Fibroblast of lung (primary cell): ENCODE data around the gene SH2D2A. TPM values are rescaled to one million over a fixed set of nuclear protein-coding genes. Genes with fewer than 3 reads are reported as not detected.

Experiments used
- DNase-seq, 2 donors: peaks; one replicate each; pipeline versions ENCODE4 v3.0.0 to v3.0.0-alpha.2; 2010; ENCODE audit warnings: low read depth in 2 of 2
- H2AFZ ChIP-seq: 2 replicates; pipeline ENCODE4 v1.5.1; 2012; ENCODE audit warnings: low read length, control low read depth, inconsistent platforms
- H3K27ac ChIP-seq: 2 replicates; pipeline ENCODE4 v1.5.1; 2011; ENCODE audit warnings: low read length, control low read depth; ENCODE audit not compliant: insufficient read depth
- H3K27me3 ChIP-seq: 2 replicates; pipeline ENCODE4 v1.5.1; 2011; ENCODE audit warnings: mild to moderate bottlenecking, low read length; ENCODE audit not compliant: control insufficient read depth, insufficient read depth
- H3K36me3 ChIP-seq: 2 replicates; pipeline ENCODE4 v1.5.1; 2011; ENCODE audit warnings: low read length; ENCODE audit not compliant: control insufficient read depth, insufficient read depth
- H3K4me1 ChIP-seq: 2 replicates; pipeline ENCODE4 v1.5.1; 2011; ENCODE audit warnings: low read length; ENCODE audit not compliant: control insufficient read depth, insufficient read depth; ENCODE audit errors: extremely low read depth
- H3K4me2 ChIP-seq: 2 replicates; pipeline ENCODE4 v1.5.1; 2011; ENCODE audit warnings: low read length, control low read depth; ENCODE audit not compliant: insufficient read depth; ENCODE audit errors: extremely low read depth
- H3K4me3 ChIP-seq, 4 experiments: fragments of 200-600 bp in 1 of 4; sonication (generic) in 1 of 4; replicated peaks in 1 of 4; 2 replicates each; pipeline ENCODE4 v1.5.1; 2011 to 2016; ENCODE audit warnings: low read length in 4 of 4, low read depth in 3 of 4, mild to moderate bottlenecking in 3 of 4, control low read depth in 2 of 4, inconsistent platforms in 1 of 4, mixed read lengths in 1 of 4; ENCODE audit not compliant: insufficient read depth in 1 of 4; ENCODE audit errors: control extremely low read depth in 1 of 4
- H3K79me2 ChIP-seq: 2 replicates; pipeline ENCODE4 v1.5.1; 2012; ENCODE audit warnings: mild to moderate bottlenecking, low read length, inconsistent platforms; ENCODE audit not compliant: control insufficient read depth, insufficient read depth
- H3K9ac ChIP-seq: 2 replicates; pipeline ENCODE4 v1.5.1; 2011; ENCODE audit warnings: mild to moderate bottlenecking, low read length, control low read depth; ENCODE audit not compliant: insufficient read depth
- H3K9me3 ChIP-seq: 2 replicates; pipeline ENCODE4 v1.5.1; 2012; ENCODE audit warnings: low read depth, low read length; ENCODE audit not compliant: control insufficient read depth, insufficient read depth
- H4K20me1 ChIP-seq: 2 replicates; pipeline ENCODE4 v1.5.1; 2011; ENCODE audit warnings: low read length; ENCODE audit not compliant: control insufficient read depth, insufficient read depth; ENCODE audit errors: extremely low read depth
- EZH2 ChIP-seq: IDR thresholded peaks from 2 replicates; pipeline ENCODE4 v1.5.1; 2012; ENCODE audit warnings: low read length, control low read depth, mild to moderate bottlenecking; ENCODE audit errors: missing control alignments
- polyA plus RNA-seq, 2 donors: library from polyadenylated mRNA; depleted of rRNA in 1 of 2; stranded (reverse) in 1 of 2; unstranded in 1 of 2; fragments of >200 nt; gene quantifications; 2 replicates each; pipeline ENCODE4 v1.2.1, GENCODE V29; 2011 to 2012; ENCODE audit warnings: missing spikeins in 1 of 2
- total RNA-seq: library from RNA; depleted of rRNA; stranded (reverse); fragments of >200 nt; gene quantifications from 2 replicates; pipeline ENCODE4 v1.2.1, GENCODE V29; 2014
- TF ChIP-seq, protein P1 (sequence below), 2 donors: IDR thresholded peaks in 1 of 2; conservative IDR thresholded peaks in 1 of 2; 1 replicate in 1 of 2; 2 replicates in 1 of 2; pipeline ENCODE4 v1.5.1; 2011 to 2012; ENCODE audit warnings: low read length in 2 of 2, control low read depth in 1 of 2, inconsistent platforms in 1 of 2, low read depth in 1 of 2, mild to moderate bottlenecking in 1 of 2

The SH2D2A gene
- total and polyA plus RNA-seq, 2 donors (not counting 1 experiment from before 2014, with no cell fraction given): not detected

- Histone ChIP-seq H3K27me3 (peaks cover 26% of the 10 kb centered on the region), H3K4me1 (no peaks in the 10 kb centered on the region), H3K36me3 (no peaks in the 10 kb centered on the region), H2AFZ (no peak overlapping the region), H3K79me2 (no peaks in the 10 kb centered on the region), H3K4me2 (no peak overlapping the region), H3K9me3 (no peaks in the 10 kb centered on the region), H4K20me1 (no peaks in the 10 kb centered on the region), H3K4me3 (no peak overlapping the region), H3K9ac (no peak overlapping the region), H3K27ac (no peak overlapping the region)
- no peak for DNase-seq
- TF ChIP-seq, protein P1, sequence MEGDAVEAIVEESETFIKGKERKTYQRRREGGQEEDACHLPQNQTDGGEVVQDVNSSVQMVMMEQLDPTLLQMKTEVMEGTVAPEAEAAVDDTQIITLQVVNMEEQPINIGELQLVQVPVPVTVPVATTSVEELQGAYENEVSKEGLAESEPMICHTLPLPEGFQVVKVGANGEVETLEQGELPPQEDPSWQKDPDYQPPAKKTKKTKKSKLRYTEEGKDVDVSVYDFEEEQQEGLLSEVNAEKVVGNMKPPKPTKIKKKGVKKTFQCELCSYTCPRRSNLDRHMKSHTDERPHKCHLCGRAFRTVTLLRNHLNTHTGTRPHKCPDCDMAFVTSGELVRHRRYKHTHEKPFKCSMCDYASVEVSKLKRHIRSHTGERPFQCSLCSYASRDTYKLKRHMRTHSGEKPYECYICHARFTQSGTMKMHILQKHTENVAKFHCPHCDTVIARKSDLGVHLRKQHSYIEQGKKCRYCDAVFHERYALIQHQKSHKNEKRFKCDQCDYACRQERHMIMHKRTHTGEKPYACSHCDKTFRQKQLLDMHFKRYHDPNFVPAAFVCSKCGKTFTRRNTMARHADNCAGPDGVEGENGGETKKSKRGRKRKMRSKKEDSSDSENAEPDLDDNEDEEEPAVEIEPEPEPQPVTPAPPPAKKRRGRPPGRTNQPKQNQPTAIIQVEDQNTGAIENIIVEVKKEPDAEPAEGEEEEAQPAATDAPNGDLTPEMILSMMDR (conservative IDR thresholded peaks at IDR 0.05 in 1 of 2, IDR thresholded peaks at IDR 0.05 in 1 of 2; ENCODE audit: low read depth in 1 of 2, low read length in 2 of 2): no peak
- TF ChIP-seq EZH2: no peak
Observed at GRCh38 chr1:156823210-156823790, 6.7 kb upstream of the SH2D2A start.

- H3K4me2 ChIP-seq: no peak overlapping the region
- DNase-seq: no peak
- no peaks in the 10 kb centered on the region for H3K79me2 ChIP-seq
- no peak overlapping the region for H2AFZ ChIP-seq
- peaks cover 26% of the 10 kb centered on the region for H3K27me3 ChIP-seq
- no peaks in the 10 kb centered on the region for H4K20me1 ChIP-seq
- no peaks in the 10 kb centered on the region for H3K4me1 ChIP-seq
- no peaks in the 10 kb centered on the region for H3K36me3 ChIP-seq
- H3K4me3 ChIP-seq: no peak overlapping the region
- TF ChIP-seq, protein P1 (conservative IDR thresholded peaks at IDR 0.05 in 1 of 2, IDR thresholded peaks at IDR 0.05 in 1 of 2; ENCODE audit: low read depth in 1 of 2, low read length in 2 of 2): no peak
- no peak for TF ChIP-seq EZH2
- no peak overlapping the region for H3K27ac ChIP-seq
- H3K9ac ChIP-seq: no peak overlapping the region
- H3K9me3 ChIP-seq: no peaks in the 10 kb centered on the region
Observed at GRCh38 chr1:156822680-156823079, 6.0 kb upstream of the SH2D2A start.

DNA sequence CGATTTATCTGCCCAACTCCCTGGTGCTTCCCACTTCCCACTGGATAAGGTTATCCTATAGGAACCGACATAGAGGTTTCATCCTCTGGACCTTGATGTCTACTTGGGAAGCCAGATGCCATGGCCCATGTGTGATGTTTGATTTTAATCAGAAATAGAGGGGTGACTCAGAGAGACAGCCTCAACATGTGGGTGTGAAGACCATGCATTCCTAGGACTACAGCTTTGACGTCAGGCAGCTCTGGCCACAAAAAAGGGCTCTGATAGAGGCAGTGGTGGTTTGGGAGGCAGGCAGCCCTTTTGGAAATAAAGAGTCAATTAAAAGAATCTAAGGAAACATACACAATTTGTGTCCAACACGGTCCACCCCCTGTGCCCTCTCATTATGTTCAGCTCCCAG is 5.2 kb upstream of the SH2D2A start:
- DNase-seq: peak; percentile 23 to 86
- Histone ChIP-seq H3K4me1 (no peaks in the 10 kb centered on the region), H3K4me2 (no peak overlapping the region), H3K9ac (no peak overlapping the region), H4K20me1 (no peaks in the 10 kb centered on the region), H3K36me3 (no peaks in the 10 kb centered on the region), H3K9me3 (no peaks in the 10 kb centered on the region), H2AFZ (no peak overlapping the region), H3K27me3 (peaks cover 26% of the 10 kb centered on the region), H3K27ac (no peak overlapping the region), H3K79me2 (no peaks in the 10 kb centered on the region), H3K4me3 (no peak overlapping the region)
- TF ChIP-seq EZH2: no peak
- TF ChIP-seq, protein P1 (conservative IDR thresholded peaks at IDR 0.05 in 1 of 2, IDR thresholded peaks at IDR 0.05 in 1 of 2; ENCODE audit: low read depth in 1 of 2, low read length in 2 of 2): no peak
